Activated effector memory CD4-positive, alpha-beta T cell treated with Interleukin-2 at 50 U/mL for 16 hours (primary cell): ENCODE data around the gene EEPD1.

ENCODE experiments used
- DNase-seq: peaks from one replicate; pipeline ENCODE4 v3.0.0-alpha.2; 2020

Gene EEPD1

GRCh38 chr7:36263095-36263484, 110.0 kb downstream of the EEPD1 start:
- no peak for DNase-seq

GRCh38 chr7:36264123-36264801, 111.2 kb downstream of the EEPD1 start:
- DNase-seq: no peak

GRCh38 chr7:36264913-36265516, 112.0 kb downstream of the EEPD1 start:
- no peak for DNase-seq

GRCh38 chr7:36265680-36266079, 112.6 kb downstream of the EEPD1 start:
- no peak for DNase-seq

GRCh38 chr7:36266190-36266589, 113.1 kb downstream of the EEPD1 start:
- DNase-seq: no peak

- no peak for DNase-seq
Observed at GRCh38 chr7:36266683-36267082, 113.6 kb downstream of the EEPD1 start.

- DNase-seq: no peak
Observed at GRCh38 chr7:36272211-36272566, 119.1 kb downstream of the EEPD1 start.

GRCh38 chr7:36272567-36273269, 119.7 kb downstream of the EEPD1 start:
- no peak for DNase-seq

- no peak for DNase-seq
Observed at GRCh38 chr7:36273836-36274235, 120.8 kb downstream of the EEPD1 start.

- no peak for DNase-seq
Observed at GRCh38 chr7:36275735-36276284, 122.8 kb downstream of the EEPD1 start.

GRCh38 chr7:36276428-36277248, 123.6 kb downstream of the EEPD1 start:
- DNase-seq: no peak

- no peak for DNase-seq
Observed at GRCh38 chr7:36277249-36277542, 124.1 kb downstream of the EEPD1 start.

GRCh38 chr7:36278069-36278619, 125.1 kb downstream of the EEPD1 start:
- DNase-seq: no peak

GRCh38 chr7:36278620-36279172, 125.6 kb downstream of the EEPD1 start:
- DNase-seq: no peak

GRCh38 chr7:36279200-36279925, 126.3 kb downstream of the EEPD1 start:
- DNase-seq: no peak

GRCh38 chr7:36279926-36280315, 126.9 kb downstream of the EEPD1 start:
- no peak for DNase-seq

GRCh38 chr7:36280840-36281812, 128.1 kb downstream of the EEPD1 start:
- no peak for DNase-seq

GRCh38 chr7:36281945-36282717, 129.1 kb downstream of the EEPD1 start:
- DNase-seq: no peak

- DNase-seq: no peak
Observed at GRCh38 chr7:36283181-36283580, 130.1 kb downstream of the EEPD1 start.

- no peak for DNase-seq
Observed at GRCh38 chr7:36283711-36284130, 130.7 kb downstream of the EEPD1 start.
